Measurements from ENCODE around the gene CLSTN2.

DNA sequence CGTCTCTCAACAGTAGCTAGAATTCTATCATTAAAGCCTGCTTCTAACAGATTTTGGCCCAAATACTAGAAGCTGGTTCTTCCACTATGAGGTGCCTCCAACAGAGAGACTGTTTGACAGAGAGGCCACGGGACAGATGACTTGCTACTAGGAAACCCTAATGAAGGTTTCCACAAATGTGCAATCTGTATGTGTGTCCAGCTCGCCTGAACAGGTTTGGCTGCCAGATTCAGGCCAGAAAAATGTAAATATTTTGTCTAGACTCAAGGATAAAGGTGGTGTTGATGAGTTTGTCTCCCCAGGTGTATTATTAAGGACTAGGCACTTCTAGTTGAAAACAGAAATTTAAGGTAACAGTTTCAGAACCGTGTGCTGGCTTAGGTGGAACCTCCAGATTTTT is 651.3 kb downstream of the CLSTN2 start:
- no peak for TF ChIP-seq JUND (IDR thresholded peaks at IDR 0.05)
- TF ChIP-seq POLR2A (IDR thresholded peaks at IDR 0.05; ENCODE audit: borderline replicate concordance, extremely low read depth, insufficient read depth, insufficient read length) = no peak
- TF ChIP-seq, protein P1, sequence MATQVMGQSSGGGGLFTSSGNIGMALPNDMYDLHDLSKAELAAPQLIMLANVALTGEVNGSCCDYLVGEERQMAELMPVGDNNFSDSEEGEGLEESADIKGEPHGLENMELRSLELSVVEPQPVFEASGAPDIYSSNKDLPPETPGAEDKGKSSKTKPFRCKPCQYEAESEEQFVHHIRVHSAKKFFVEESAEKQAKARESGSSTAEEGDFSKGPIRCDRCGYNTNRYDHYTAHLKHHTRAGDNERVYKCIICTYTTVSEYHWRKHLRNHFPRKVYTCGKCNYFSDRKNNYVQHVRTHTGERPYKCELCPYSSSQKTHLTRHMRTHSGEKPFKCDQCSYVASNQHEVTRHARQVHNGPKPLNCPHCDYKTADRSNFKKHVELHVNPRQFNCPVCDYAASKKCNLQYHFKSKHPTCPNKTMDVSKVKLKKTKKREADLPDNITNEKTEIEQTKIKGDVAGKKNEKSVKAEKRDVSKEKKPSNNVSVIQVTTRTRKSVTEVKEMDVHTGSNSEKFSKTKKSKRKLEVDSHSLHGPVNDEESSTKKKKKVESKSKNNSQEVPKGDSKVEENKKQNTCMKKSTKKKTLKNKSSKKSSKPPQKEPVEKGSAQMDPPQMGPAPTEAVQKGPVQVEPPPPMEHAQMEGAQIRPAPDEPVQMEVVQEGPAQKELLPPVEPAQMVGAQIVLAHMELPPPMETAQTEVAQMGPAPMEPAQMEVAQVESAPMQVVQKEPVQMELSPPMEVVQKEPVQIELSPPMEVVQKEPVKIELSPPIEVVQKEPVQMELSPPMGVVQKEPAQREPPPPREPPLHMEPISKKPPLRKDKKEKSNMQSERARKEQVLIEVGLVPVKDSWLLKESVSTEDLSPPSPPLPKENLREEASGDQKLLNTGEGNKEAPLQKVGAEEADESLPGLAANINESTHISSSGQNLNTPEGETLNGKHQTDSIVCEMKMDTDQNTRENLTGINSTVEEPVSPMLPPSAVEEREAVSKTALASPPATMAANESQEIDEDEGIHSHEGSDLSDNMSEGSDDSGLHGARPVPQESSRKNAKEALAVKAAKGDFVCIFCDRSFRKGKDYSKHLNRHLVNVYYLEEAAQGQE (IDR thresholded peaks at IDR 0.05; ENCODE audit: low read depth) = no peak
- TF ChIP-seq CTCF (IDR thresholded peaks at IDR 0.05 in 2 of 3, conservative IDR thresholded peaks at IDR 0.05 in 1 of 3; ENCODE audit: borderline replicate concordance in 1 of 3, insufficient read depth in 1 of 3, low read depth in 2 of 3, low read length in 2 of 3) = no peak
- no peak for TF ChIP-seq CEBPB (IDR thresholded peaks at IDR 0.05; ENCODE audit: low read depth)
- TF ChIP-seq RAD21 (IDR thresholded peaks at IDR 0.05; ENCODE audit: low read depth) = no peak
- no peak for TF ChIP-seq EGR1 (IDR thresholded peaks at IDR 0.05; ENCODE audit: low read depth)
- no peak for TF ChIP-seq EZH2 (IDR thresholded peaks at IDR 0.05)
- no peak for TF ChIP-seq TCF7L2 (IDR thresholded peaks at IDR 0.05; ENCODE audit: borderline replicate concordance, extremely low read depth, insufficient read depth, insufficient read length)
- TF ChIP-seq, protein P2, sequence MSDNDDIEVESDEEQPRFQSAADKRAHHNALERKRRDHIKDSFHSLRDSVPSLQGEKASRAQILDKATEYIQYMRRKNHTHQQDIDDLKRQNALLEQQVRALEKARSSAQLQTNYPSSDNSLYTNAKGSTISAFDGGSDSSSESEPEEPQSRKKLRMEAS (IDR thresholded peaks at IDR 0.05) = no peak
- no peak for TF ChIP-seq SIN3A (IDR thresholded peaks at IDR 0.05; ENCODE audit: low read depth)

Measured in HCT116 (cell line).